Gastroesophageal sphincter (tissue), 4 donors: ENCODE results near the gene OR14A2. TPM values are rescaled to one million over a fixed set of nuclear protein-coding genes. Genes with fewer than 3 reads are reported as not detected.
"Not testable (repeated sequence)": the region's sequence is repeated elsewhere in the genome, so short reads cannot be mapped to it uniquely, and the experiment has no call there.

Experiments used
- ATAC-seq: fragments of 150-250 bp; one replicate; pipeline ENCODE4 v1.9.1; 2016; ENCODE audit warnings: mild to moderate bottlenecking, moderate library complexity
- H3K27ac ChIP-seq, 4 donors: fragments of 200-600 bp; sonication (generic) in 3 of 4; 1 replicate in 3 of 4; 2 replicates in 1 of 4; pipeline ENCODE4 v1.5.1; 2016 to 2019
- H3K27me3 ChIP-seq: fragments of 200-600 bp; sonication (generic); one replicate; pipeline ENCODE4 v1.5.1; 2019
- H3K36me3 ChIP-seq, 2 donors: fragments of 200-600 bp; sonication (generic); one replicate each; pipeline ENCODE4 v1.5.1; 2019; ENCODE audit warnings: control low read depth in 1 of 2
- H3K4me1 ChIP-seq, 3 donors: fragments of 200-600 bp; sonication (generic); 1 replicate in 2 of 3; 2 replicates in 1 of 3; pipeline ENCODE4 v1.5.1; 2016 to 2019; ENCODE audit warnings: control low read depth in 2 of 3
- H3K4me3 ChIP-seq, 2 donors: fragments of 200-600 bp; sonication (generic); one replicate each; pipeline ENCODE4 v1.5.1; 2019; ENCODE audit warnings: mild to moderate bottlenecking in 1 of 2, moderate library complexity in 1 of 2
- H3K9me3 ChIP-seq, 3 donors: fragments of 200-600 bp; sonication (generic); one replicate each; pipeline ENCODE4 v1.5.1; 2017 to 2019; ENCODE audit warnings: control low read depth in 2 of 3
- CTCF ChIP-seq, 4 experiments: fragments of 200-600 bp in 2 of 4; fragments of 450-650 bp in 2 of 4; sonication (generic) in 1 of 4; IDR thresholded peaks; one replicate each; pipeline ENCODE4 v1.5.1; 2017 to 2019; ENCODE audit warnings: antibody characterized with exemption in 4 of 4, mild to moderate bottlenecking in 2 of 4, moderate library complexity in 2 of 4
- EP300 ChIP-seq: sonication (generic); formaldehyde crosslinking; IDR thresholded peaks from one replicate; pipeline ENCODE4 v1.6.1; 2017; ENCODE audit warnings: antibody characterized with exemption, mild to moderate bottlenecking
- POLR2A ChIP-seq, 2 donors: fragments of 450-650 bp; IDR thresholded peaks; one replicate each; pipeline ENCODE4 v1.6.1; 2017; ENCODE audit warnings: antibody characterized with exemption in 2 of 2, mild to moderate bottlenecking in 2 of 2, moderate library complexity in 1 of 2
- POLR2AphosphoS5 ChIP-seq: sonication (generic); formaldehyde crosslinking; IDR thresholded peaks from one replicate; pipeline ENCODE4 v1.6.1; 2017; ENCODE audit warnings: antibody characterized with exemption
- WGBS, 2 donors: methylation state at CpG; one replicate each; pipeline ENCODE4 v1.1.5; 2018; ENCODE audit warnings: low coverage in 1 of 2; 5-methylcytosine and 5-hydroxymethylcytosine counted together
- total RNA-seq, 4 donors: library from RNA; depleted of rRNA; stranded (reverse); fragments of >200 nt; gene quantifications; one replicate each; pipeline ENCODE4 v1.1.0, GENCODE V29; 2016

The OR14A2 gene
- total RNA-seq, 4 donors from 2014 or later: not detected

- 88 to 100% methylated on average over 1 of the region's 1 CpG for WGBS, 2 donors
- H3K27ac ChIP-seq: no peak within 1 kb of the TSS
- no peak for ATAC-seq
Measured at GRCh38 chr1:247738315-247738714, 9.6 kb downstream of the OR14A2 start, which contains the start of gene OR14K1. Gene OR14K1, plus strand, starts transcription at chr1:247738615. Its CDS starts 0 bp downstream, at chr1:247738615.

GRCh38 chr1:247721222-247721621 lies 26.7 kb downstream of the OR14A2 start:
- no peaks in the 10 kb centered on the region for H3K36me3 ChIP-seq
- no peak for ATAC-seq
- H3K27me3 ChIP-seq: no peaks in the 10 kb centered on the region
- no peak overlapping the region for H3K4me3 ChIP-seq
- WGBS, 2 donors: 80 to 94% methylated on average over 2 to 4 of the region's 4 CpGs
- H3K4me1 ChIP-seq: no peaks in the 10 kb centered on the region
- TF ChIP-seq POLR2AphosphoS5: no peak
- TF ChIP-seq CTCF (IDR thresholded peaks at IDR 0.05): no peak
- no peak for TF ChIP-seq EP300
- TF ChIP-seq POLR2A (IDR thresholded peaks at IDR 0.05): no peak
- no peak overlapping the region for H3K27ac ChIP-seq
- peaks cover 0 to 12% (median 0%) of the 10 kb centered on the region in 3 donors for H3K9me3 ChIP-seq

More at GRCh38 chr1:247738315-247738714, 9.6 kb downstream of the OR14A2 start, which contains the start of gene OR14K1:
- Histone ChIP-seq H3K36me3 (no peaks in the 10 kb centered on the region), H3K9me3 (no peaks in the 10 kb centered on the region), H3K27me3 (no peaks in the 10 kb centered on the region), H3K4me3 (no peak within 1 kb of the TSS), H3K4me1 (no peaks in the 10 kb centered on the region)
- TF ChIP-seq POLR2A (IDR thresholded peaks at IDR 0.05) (no peak), EP300 (no peak), POLR2AphosphoS5 (no peak), CTCF (IDR thresholded peaks at IDR 0.05) (no peak)

- Histone ChIP-seq H3K4me3 (no peak within 1 kb of the TSS), H3K4me1 (no peaks in the 10 kb centered on the region), H3K9me3 (peaks cover 0 to 12% (median 0%) of the 10 kb centered on the region in 3 donors), H3K27me3 (no peaks in the 10 kb centered on the region), H3K36me3 (no peaks in the 10 kb centered on the region), H3K27ac (no peak within 1 kb of the TSS)
- ATAC-seq: no peak
- TF ChIP-seq POLR2AphosphoS5: no peak
- TF ChIP-seq POLR2A (IDR thresholded peaks at IDR 0.05): no peak
- TF ChIP-seq CTCF (IDR thresholded peaks at IDR 0.05): no peak
- TF ChIP-seq EP300: no peak
- 72 to 80% methylated on average over 3 of the region's 3 CpGs for WGBS, 2 donors
Measured at GRCh38 chr1:247716546-247716945, 31.4 kb downstream of the OR14A2 start, which contains the start of gene OR6F1. Gene OR6F1, minus strand, starts transcription at chr1:247716646. Its CDS starts 3,891 bp downstream, at chr1:247712755.

DNA sequence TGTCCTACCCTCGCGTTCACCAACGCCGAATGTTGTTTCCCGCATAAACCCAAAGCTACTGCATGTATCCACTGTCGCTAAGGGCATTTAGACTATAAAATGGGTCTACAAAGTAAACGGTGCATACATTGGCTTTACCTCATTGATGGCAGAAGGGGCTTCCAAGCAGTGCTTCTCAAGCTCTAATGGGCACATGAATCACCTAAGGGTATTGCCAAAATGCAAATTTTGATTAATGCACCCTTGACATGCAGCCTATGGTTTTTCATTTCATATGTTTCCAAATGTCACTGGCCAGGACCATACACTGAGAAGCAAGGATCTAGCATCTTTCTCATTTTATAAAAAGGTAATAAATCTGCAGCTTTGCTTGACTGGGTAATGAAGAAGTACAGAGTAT lies 34.2 kb downstream of the OR14A2 start:
- no peaks in the 10 kb centered on the region for H3K9me3 ChIP-seq
- no peaks in the 10 kb centered on the region for H3K27me3 ChIP-seq
- no peak for TF ChIP-seq CTCF (IDR thresholded peaks at IDR 0.05)
- no peaks in the 10 kb centered on the region for H3K36me3 ChIP-seq
- ATAC-seq: no peak
- H3K4me1 ChIP-seq: no peaks in the 10 kb centered on the region
- no peak overlapping the region for H3K4me3 ChIP-seq
- H3K27ac ChIP-seq: no peak overlapping the region
- WGBS, 2 donors: 88 to 98% methylated on average over 6 to 7 of the region's 7 CpGs

DNA sequence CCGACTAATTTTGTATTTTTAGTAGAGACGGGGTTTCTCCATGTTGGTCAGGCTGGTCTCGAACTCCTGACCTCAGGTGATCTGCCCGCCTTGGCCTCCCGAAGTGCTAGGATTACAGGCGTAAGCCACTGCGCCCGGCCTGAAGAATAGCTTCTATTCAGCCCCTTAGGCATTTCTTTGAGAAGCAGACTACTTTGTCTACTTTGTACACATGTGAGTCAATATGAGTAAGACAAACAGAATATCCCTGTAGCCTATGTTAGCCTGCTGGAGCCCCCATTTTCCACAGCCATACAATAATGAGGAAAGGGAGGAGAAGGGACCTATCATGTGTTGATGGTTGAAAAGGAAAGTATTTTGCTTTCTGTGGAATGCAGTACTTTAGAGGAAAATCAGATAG lies 37.3 kb downstream of the OR14A2 start:
- not testable (repeated sequence) for H3K27me3 ChIP-seq, H3K4me1 ChIP-seq, ATAC-seq, H3K4me3 ChIP-seq, H3K27ac ChIP-seq, H3K9me3 ChIP-seq, H3K36me3 ChIP-seq
- WGBS, 2 donors: 80 to 100% methylated on average over 1 to 2 of the region's 8 CpGs
